HG03439 (cell line): ENCODE measurements around the gene NRG2.

Experiments used
- ATAC-seq: cut with Tn5 transposase; IDR thresholded peaks from one replicate; pipeline ENCODE4 v1.9.1; 2021; ENCODE audit warnings: mild to moderate bottlenecking, moderate library complexity; ENCODE audit not compliant: unreplicated experiment

NRG2 gene

GRCh38 chr5:139910901-139911300, 132.2 kb downstream of the NRG2 start:
- no peak for ATAC-seq

- no peak for ATAC-seq
These were observed 133.1 kb downstream of the NRG2 start for GRCh38 chr5:139910036-139910435.

- ATAC-seq: no peak
These were observed 134.3 kb downstream of the NRG2 start for GRCh38 chr5:139908749-139909148.

- no peak for ATAC-seq
These were observed 136.4 kb downstream of the NRG2 start for GRCh38 chr5:139906661-139907060.

- ATAC-seq: no peak
These were observed 138.1 kb downstream of the NRG2 start for GRCh38 chr5:139904816-139905661.

GRCh38 chr5:139904566-139904815, 138.6 kb downstream of the NRG2 start:
- no peak for ATAC-seq

- no peak for ATAC-seq
These were observed 139.1 kb downstream of the NRG2 start for GRCh38 chr5:139903795-139904565.

GRCh38 chr5:139903450-139903794, 139.7 kb downstream of the NRG2 start:
- ATAC-seq: no peak

GRCh38 chr5:139901986-139902385, 141.1 kb downstream of the NRG2 start:
- no peak for ATAC-seq

- no peak for ATAC-seq
These were observed 141.9 kb downstream of the NRG2 start for GRCh38 chr5:139901251-139901575.

- no peak for ATAC-seq
These were observed 142.4 kb downstream of the NRG2 start for GRCh38 chr5:139900546-139901250.

GRCh38 chr5:139898981-139899380, 144.1 kb downstream of the NRG2 start:
- no peak for ATAC-seq

GRCh38 chr5:139897982-139898381, 145.1 kb downstream of the NRG2 start:
- ATAC-seq: no peak

- no peak for ATAC-seq
These were observed 145.8 kb downstream of the NRG2 start for GRCh38 chr5:139897342-139897741.

GRCh38 chr5:139896718-139897117, 146.4 kb downstream of the NRG2 start:
- ATAC-seq: no peak

GRCh38 chr5:139895647-139896046, 147.5 kb downstream of the NRG2 start:
- no peak for ATAC-seq

GRCh38 chr5:139895046-139895445, 148.1 kb downstream of the NRG2 start:
- no peak for ATAC-seq

GRCh38 chr5:139893873-139894272, 149.2 kb downstream of the NRG2 start:
- ATAC-seq: no peak

GRCh38 chr5:139889410-139889809, 153.7 kb downstream of the NRG2 start:
- ATAC-seq: no peak

GRCh38 chr5:139888370-139888769, 154.7 kb downstream of the NRG2 start:
- no peak for ATAC-seq

- ATAC-seq: no peak
These were observed 156.9 kb downstream of the NRG2 start for GRCh38 chr5:139886213-139886612.

GRCh38 chr5:139885857-139886208, 157.3 kb downstream of the NRG2 start:
- no peak for ATAC-seq
